ENCODE results near the gene KANK4.

Gene KANK4

GRCh38 chr1:62334434-62334985 lies 15.3 kb upstream of the KANK4 start:
- no peak overlapping the region for H3K9ac ChIP-seq (ENCODE audit: insufficient read length)
- no peaks in the 10 kb centered on the region for H3K9me3 ChIP-seq (ENCODE audit: low read depth, low read length)
- no peaks in the 10 kb centered on the region for H3K36me3 ChIP-seq (ENCODE audit: insufficient read depth, low read length)
- TF ChIP-seq POLR2AphosphoS5 (IDR thresholded peaks at IDR 0.05; ENCODE audit: borderline replicate concordance, low read depth, low read length) = no peak
- TF ChIP-seq FOXP2 (optimal IDR thresholded peaks at IDR 0.05; ENCODE audit: control extremely low read depth, extremely low read length, insufficient read depth) = no peak
- TF ChIP-seq EZH2 (IDR thresholded peaks at IDR 0.05) = no peak
- H3K27ac ChIP-seq = no peak overlapping the region
- no peak for DNase-seq (ENCODE audit: low read depth, low spot score)
- no peak overlapping the region for H3K4me3 ChIP-seq

DNA sequence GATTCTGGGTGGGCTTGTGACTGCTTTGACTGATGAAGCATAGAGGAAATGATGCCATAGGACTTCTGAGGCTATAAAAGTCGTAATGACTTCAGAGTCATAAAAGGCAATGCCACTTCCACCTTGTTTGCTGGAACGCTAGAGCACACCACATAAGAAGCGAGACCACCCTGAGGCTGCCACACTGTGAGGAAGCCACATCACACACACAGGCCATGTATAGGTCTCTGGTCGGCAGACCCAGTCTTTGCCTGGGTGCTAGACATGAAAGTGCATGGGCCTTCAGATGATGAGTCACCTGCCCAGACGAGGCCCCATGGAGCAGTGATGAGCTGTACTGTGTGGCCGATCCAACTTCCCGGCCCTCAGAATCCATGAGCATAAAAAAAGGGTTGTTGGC lies 14.2 kb upstream of the KANK4 start:
- TF ChIP-seq EZH2 (IDR thresholded peaks at IDR 0.05) (no peak), POLR2AphosphoS5 (IDR thresholded peaks at IDR 0.05; ENCODE audit: borderline replicate concordance, low read depth, low read length) (no peak), FOXP2 (optimal IDR thresholded peaks at IDR 0.05; ENCODE audit: control extremely low read depth, extremely low read length, insufficient read depth) (no peak)
- no peak overlapping the region for H3K4me3 ChIP-seq

GRCh38 chr1:62327360-62328055 lies 8.3 kb upstream of the KANK4 start:
- H3K27ac ChIP-seq = no peak overlapping the region
- no peaks in the 10 kb centered on the region for H3K9me3 ChIP-seq (ENCODE audit: low read depth, low read length)
- no peak overlapping the region for H3K4me3 ChIP-seq
- no peak for DNase-seq (ENCODE audit: low read depth, low spot score)
- TF ChIP-seq EZH2 (IDR thresholded peaks at IDR 0.05) = no peak
- TF ChIP-seq POLR2AphosphoS5 (IDR thresholded peaks at IDR 0.05; ENCODE audit: borderline replicate concordance, low read depth, low read length) = no peak
- no peak for TF ChIP-seq FOXP2 (optimal IDR thresholded peaks at IDR 0.05; ENCODE audit: control extremely low read depth, extremely low read length, insufficient read depth)
- no peaks in the 10 kb centered on the region for H3K36me3 ChIP-seq (ENCODE audit: insufficient read depth, low read length)
- no peak overlapping the region for H3K9ac ChIP-seq (ENCODE audit: insufficient read length)

More for the DNA sequence above, 14.2 kb upstream of the KANK4 start:
- no peak overlapping the region for H3K9ac ChIP-seq (ENCODE audit: insufficient read length)
- no peaks in the 10 kb centered on the region for H3K36me3 ChIP-seq (ENCODE audit: insufficient read depth, low read length)
- no peak for DNase-seq (ENCODE audit: low read depth, low spot score)
- no peak overlapping the region for H3K27ac ChIP-seq
- no peaks in the 10 kb centered on the region for H3K9me3 ChIP-seq (ENCODE audit: low read depth, low read length)

- TF ChIP-seq EZH2 (IDR thresholded peaks at IDR 0.05) (no peak), POLR2AphosphoS5 (IDR thresholded peaks at IDR 0.05; ENCODE audit: borderline replicate concordance, low read depth, low read length) (no peak), FOXP2 (optimal IDR thresholded peaks at IDR 0.05; ENCODE audit: control extremely low read depth, extremely low read length, insufficient read depth) (no peak)
- H3K9me3 ChIP-seq (ENCODE audit: low read depth, low read length) = no peaks in the 10 kb centered on the region
- DNase-seq (ENCODE audit: low read depth, low spot score) = no peak
- no peak overlapping the region for H3K27ac ChIP-seq
- H3K4me3 ChIP-seq = no peak overlapping the region
- H3K36me3 ChIP-seq (ENCODE audit: insufficient read depth, low read length) = no peaks in the 10 kb centered on the region
- H3K9ac ChIP-seq (ENCODE audit: insufficient read length) = no peak overlapping the region
These were observed 6.4 kb upstream of the KANK4 start for GRCh38 chr1:62325681-62326080.

DNA sequence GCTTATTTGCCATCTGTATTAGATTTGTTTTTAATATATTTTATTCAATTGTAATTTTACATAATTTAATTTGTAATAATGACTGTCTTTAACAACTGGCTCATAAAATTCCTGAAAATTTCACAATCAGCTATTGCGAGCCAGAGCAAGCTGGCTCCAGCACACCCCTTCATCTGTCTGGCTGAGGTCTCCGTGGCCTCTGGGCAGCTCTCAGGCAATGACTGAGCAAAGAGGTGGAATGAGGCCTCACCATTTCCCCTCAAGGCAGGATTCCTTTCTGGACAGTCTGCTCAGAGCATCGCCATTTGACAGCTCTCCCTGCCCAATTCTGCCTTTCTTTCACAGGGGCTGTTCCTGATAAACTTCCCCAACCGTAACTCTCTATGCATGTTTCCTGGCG lies 5.8 kb upstream of the KANK4 start:
- no peak overlapping the region for H3K9ac ChIP-seq (ENCODE audit: insufficient read length)
- no peak for DNase-seq (ENCODE audit: low read depth, low spot score)

DNA sequence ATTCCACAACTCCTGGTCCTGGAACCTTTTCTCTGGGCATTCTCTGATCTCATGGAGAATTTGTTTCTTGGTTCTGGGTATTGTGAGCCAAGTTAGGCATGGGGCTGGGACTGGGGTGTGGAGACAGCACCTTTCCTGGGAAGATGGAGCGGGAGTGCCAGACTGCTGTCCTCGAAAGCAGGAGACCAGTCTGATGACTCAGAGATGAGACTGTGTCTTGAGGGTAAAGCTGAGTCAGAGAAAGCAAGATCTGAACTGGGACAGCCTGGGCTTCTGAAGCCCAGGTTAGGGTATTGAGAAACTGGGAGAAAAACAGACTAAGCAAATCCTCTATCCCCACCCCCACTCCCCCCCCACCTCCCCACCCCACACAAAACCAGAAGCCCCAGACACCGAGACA lies 2.2 kb upstream of the KANK4 start:
- no peak overlapping the region for H3K4me3 ChIP-seq
- no peak for DNase-seq (ENCODE audit: low read depth, low spot score)
- no peak overlapping the region for H3K9ac ChIP-seq (ENCODE audit: insufficient read length)
- no peaks in the 10 kb centered on the region for H3K36me3 ChIP-seq (ENCODE audit: insufficient read depth, low read length)
- TF ChIP-seq EZH2 (IDR thresholded peaks at IDR 0.05) (no peak), FOXP2 (optimal IDR thresholded peaks at IDR 0.05; ENCODE audit: control extremely low read depth, extremely low read length, insufficient read depth) (no peak), POLR2AphosphoS5 (IDR thresholded peaks at IDR 0.05; ENCODE audit: borderline replicate concordance, low read depth, low read length) (no peak)
- no peaks in the 10 kb centered on the region for H3K9me3 ChIP-seq (ENCODE audit: low read depth, low read length)
- H3K27ac ChIP-seq = no peak overlapping the region

More for the DNA sequence above, 5.8 kb upstream of the KANK4 start:
- TF ChIP-seq POLR2AphosphoS5 (IDR thresholded peaks at IDR 0.05; ENCODE audit: borderline replicate concordance, low read depth, low read length) (no peak), EZH2 (IDR thresholded peaks at IDR 0.05) (no peak), FOXP2 (optimal IDR thresholded peaks at IDR 0.05; ENCODE audit: control extremely low read depth, extremely low read length, insufficient read depth) (no peak)
- H3K27ac ChIP-seq = no peak overlapping the region
- no peaks in the 10 kb centered on the region for H3K36me3 ChIP-seq (ENCODE audit: insufficient read depth, low read length)
- no peaks in the 10 kb centered on the region for H3K9me3 ChIP-seq (ENCODE audit: low read depth, low read length)
- no peak overlapping the region for H3K4me3 ChIP-seq

DNA sequence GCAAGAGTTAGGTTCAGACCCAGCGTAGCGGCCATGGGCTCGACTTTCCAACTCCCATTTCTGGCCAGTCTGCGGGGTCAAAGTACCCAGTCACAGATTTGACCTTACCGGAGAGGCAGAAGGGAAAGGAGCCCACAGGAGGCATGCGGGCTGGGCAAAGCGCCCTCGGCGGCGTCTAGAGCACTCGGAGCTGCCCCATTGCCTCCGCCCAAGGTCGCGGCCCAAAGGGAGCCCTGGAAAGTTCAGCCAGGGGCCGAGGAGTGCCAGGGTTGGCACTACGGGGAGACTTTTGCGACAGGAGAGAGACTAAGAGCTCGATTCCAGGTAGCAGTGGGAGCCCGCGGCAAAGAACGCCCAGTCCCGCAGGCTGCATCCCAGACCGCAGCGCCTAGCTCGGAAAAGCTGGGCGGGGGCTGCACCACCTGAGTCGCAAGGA lies 896 bp downstream of the KANK4 start:
- TF ChIP-seq FOXP2 (optimal IDR thresholded peaks at IDR 0.05; ENCODE audit: control extremely low read depth, extremely low read length, insufficient read depth) = no peak
- TF ChIP-seq EZH2 (IDR thresholded peaks at IDR 0.05) = no peak
- TF ChIP-seq POLR2AphosphoS5 (IDR thresholded peaks at IDR 0.05; ENCODE audit: borderline replicate concordance, low read depth, low read length) = no peak
- Histone ChIP-seq H3K4me3 (peak overlapping the region; percentile 71; the same call in 1 of the 2 replicates), H3K9me3 (ENCODE audit: low read depth, low read length) (no peaks in the 10 kb centered on the region), H3K36me3 (ENCODE audit: insufficient read depth, low read length) (no peaks in the 10 kb centered on the region), H3K27ac (no peak overlapping the region), H3K9ac (ENCODE audit: insufficient read length) (no peak overlapping the region)
- DNase-seq (ENCODE audit: low read depth, low spot score) = no peak

GRCh38 chr1:62317021-62317768 lies 2.0 kb downstream of the KANK4 start:
- H3K9ac ChIP-seq (ENCODE audit: insufficient read length) = no peak overlapping the region
- no peak for DNase-seq (ENCODE audit: low read depth, low spot score)
- H3K4me3 ChIP-seq = no peak overlapping the region
- no peak for TF ChIP-seq FOXP2 (optimal IDR thresholded peaks at IDR 0.05; ENCODE audit: control extremely low read depth, extremely low read length, insufficient read depth)
- no peak for TF ChIP-seq EZH2 (IDR thresholded peaks at IDR 0.05)
- TF ChIP-seq POLR2AphosphoS5 (IDR thresholded peaks at IDR 0.05; ENCODE audit: borderline replicate concordance, low read depth, low read length) = no peak
- no peak overlapping the region for H3K27ac ChIP-seq
- H3K9me3 ChIP-seq (ENCODE audit: low read depth, low read length) = no peaks in the 10 kb centered on the region
- H3K36me3 ChIP-seq (ENCODE audit: insufficient read depth, low read length) = no peaks in the 10 kb centered on the region

Data from SK-N-MC (cell line).